Fibroblast of pulmonary artery (primary cell): ENCODE results near the gene PLB1.

Experiments
- DNase-seq: peaks from one replicate; pipeline ENCODE4 v3.0.0-alpha.2; 2010; ENCODE audit warnings: low read depth
- H3K4me3 ChIP-seq: replicated peaks from 2 replicates; pipeline ENCODE4 v1.5.1; 2011; ENCODE audit warnings: low read depth, mild to moderate bottlenecking, control low read depth, low read length, moderate library complexity
- CTCF ChIP-seq: IDR thresholded peaks from 2 replicates; pipeline ENCODE4 v1.5.1; 2011; ENCODE audit warnings: mild to moderate bottlenecking, control low read depth, low read length, inconsistent platforms; ENCODE audit errors: missing control alignments

PLB1 gene

GRCh38 chr2:28648671-28649395, 153.0 kb downstream of the PLB1 start:
- TF ChIP-seq CTCF, result no peak
- no peak overlapping the region for H3K4me3 ChIP-seq
- no peak for DNase-seq

GRCh38 chr2:28649481-28650265, 153.8 kb downstream of the PLB1 start:
- TF ChIP-seq CTCF, result no peak
- DNase-seq, result no peak
- H3K4me3 ChIP-seq, result no peak overlapping the region

GRCh38 chr2:28650266-28650584, 154.4 kb downstream of the PLB1 start:
- DNase-seq, result no peak
- no peak overlapping the region for H3K4me3 ChIP-seq
- TF ChIP-seq CTCF, result no peak

- DNase-seq, result no peak
- H3K4me3 ChIP-seq, result no peak overlapping the region
- no peak for TF ChIP-seq CTCF
Observed at GRCh38 chr2:28652217-28652616, 156.4 kb downstream of the PLB1 start.

- no peak for DNase-seq
Observed at GRCh38 chr2:28653892-28654662, 158.2 kb downstream of the PLB1 start.

More at GRCh38 chr2:28653892-28654662, 158.2 kb downstream of the PLB1 start:
- no peak for TF ChIP-seq CTCF
- no peak overlapping the region for H3K4me3 ChIP-seq
